ENCODE results near the gene SLC38A8.

- no peak for TF ChIP-seq POLR2A (IDR thresholded peaks at IDR 0.05)
- TF ChIP-seq, protein P1, sequence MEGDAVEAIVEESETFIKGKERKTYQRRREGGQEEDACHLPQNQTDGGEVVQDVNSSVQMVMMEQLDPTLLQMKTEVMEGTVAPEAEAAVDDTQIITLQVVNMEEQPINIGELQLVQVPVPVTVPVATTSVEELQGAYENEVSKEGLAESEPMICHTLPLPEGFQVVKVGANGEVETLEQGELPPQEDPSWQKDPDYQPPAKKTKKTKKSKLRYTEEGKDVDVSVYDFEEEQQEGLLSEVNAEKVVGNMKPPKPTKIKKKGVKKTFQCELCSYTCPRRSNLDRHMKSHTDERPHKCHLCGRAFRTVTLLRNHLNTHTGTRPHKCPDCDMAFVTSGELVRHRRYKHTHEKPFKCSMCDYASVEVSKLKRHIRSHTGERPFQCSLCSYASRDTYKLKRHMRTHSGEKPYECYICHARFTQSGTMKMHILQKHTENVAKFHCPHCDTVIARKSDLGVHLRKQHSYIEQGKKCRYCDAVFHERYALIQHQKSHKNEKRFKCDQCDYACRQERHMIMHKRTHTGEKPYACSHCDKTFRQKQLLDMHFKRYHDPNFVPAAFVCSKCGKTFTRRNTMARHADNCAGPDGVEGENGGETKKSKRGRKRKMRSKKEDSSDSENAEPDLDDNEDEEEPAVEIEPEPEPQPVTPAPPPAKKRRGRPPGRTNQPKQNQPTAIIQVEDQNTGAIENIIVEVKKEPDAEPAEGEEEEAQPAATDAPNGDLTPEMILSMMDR (IDR thresholded peaks at IDR 0.05) = no peak
Measured at GRCh38 chr16:83960521-83961249, 81.9 kb downstream of the SLC38A8 start.

Data from vagina (tissue), 2 donors.